IPS-NIHi11 (cell line): ENCODE data around the gene UMOD.
"Not testable (repeated sequence)": the region's sequence is repeated elsewhere in the genome, so short reads cannot be mapped to it uniquely, and the experiment has no call there.

Source experiments
- DNase-seq: peaks from one replicate; pipeline ENCODE4 v3.0.0; 2012; ENCODE audit warnings: mixed read lengths, low spot score

UMOD gene

GRCh38 chr16:20363191-20363590, 10.7 kb upstream of the UMOD start:
- DNase-seq: no peak

DNA sequence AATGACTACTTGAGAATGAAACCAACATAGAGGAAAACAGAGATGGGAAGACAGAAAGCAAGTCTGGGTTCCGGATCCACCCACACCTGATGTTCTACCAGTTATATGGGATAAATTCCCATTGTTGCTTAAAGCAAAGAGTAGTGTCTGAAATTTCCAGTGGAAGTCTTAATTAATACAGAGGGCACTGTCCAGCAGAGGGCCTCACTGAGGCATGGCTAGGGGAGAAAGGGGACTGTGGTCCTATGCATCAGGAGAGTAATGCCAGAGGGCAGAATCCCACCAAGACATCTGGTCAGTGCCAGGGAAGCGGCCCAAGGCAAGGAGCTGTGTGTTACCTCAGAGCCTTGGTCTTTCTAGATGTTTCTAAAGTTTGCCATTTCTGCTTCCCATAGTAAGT, 7.5 kb upstream of the UMOD start:
- DNase-seq: peak; percentile 59

GRCh38 chr16:20355114-20355782, 2.7 kb upstream of the UMOD start:
- DNase-seq: no peak

DNA sequence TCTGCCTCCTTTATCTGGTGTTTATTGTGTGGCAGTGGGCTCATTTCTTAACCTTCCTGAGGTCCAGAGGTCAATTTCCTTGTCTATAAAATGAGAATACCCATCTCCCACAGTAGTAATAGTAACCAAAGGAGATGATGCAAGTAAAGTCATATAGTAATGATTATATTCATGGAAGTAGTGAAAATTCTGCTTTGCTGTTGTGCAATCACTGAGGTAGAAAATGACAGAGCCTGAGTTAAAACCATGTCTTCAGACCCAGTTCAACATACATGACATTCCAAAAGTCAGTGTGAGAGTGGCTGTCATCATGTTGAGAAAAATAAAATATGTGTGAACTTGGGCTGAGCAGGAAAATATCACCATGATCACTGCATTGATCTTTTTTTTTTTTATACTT, 864 bp upstream of the UMOD start:
- no peak for DNase-seq

GRCh38 chr16:20349615-20350014, 2.9 kb downstream of the UMOD start:
- DNase-seq: peak; percentile 26

GRCh38 chr16:20348365-20349185, 3.9 kb downstream of the UMOD start:
- DNase-seq: peak; percentile 82

- DNase-seq: no peak
Observed at GRCh38 chr16:20347666-20348364, 4.7 kb downstream of the UMOD start.

GRCh38 chr16:20344611-20345010, 7.9 kb downstream of the UMOD start:
- no peak for DNase-seq

DNA sequence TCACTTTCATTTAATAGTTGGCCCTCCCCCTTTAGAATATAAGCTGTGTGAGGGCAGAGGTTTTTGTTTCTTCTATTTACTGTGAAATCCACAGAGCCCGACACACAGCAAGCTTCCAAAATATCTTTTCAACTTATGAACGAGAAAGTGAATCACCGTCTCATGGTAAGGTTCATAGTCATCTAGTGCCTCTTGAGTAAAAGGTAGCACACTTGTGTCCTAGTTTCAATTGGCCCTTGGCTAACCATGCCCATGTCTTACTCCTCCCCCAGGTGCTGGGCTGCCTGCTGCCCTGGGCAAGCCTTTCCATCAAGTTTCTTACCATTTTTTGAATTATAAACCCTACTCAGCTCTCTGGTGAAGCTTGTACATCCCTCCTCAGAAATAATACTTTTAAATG, 12.8 kb downstream of the UMOD start:
- DNase-seq: no peak

- DNase-seq: no peak
Observed at GRCh38 chr16:20336955-20337354, 15.6 kb downstream of the UMOD start.

- DNase-seq: no peak
Observed at GRCh38 chr16:20334396-20334795, 18.1 kb downstream of the UMOD start.

GRCh38 chr16:20333120-20333519, 19.4 kb downstream of the UMOD start:
- DNase-seq: no peak

- DNase-seq: no peak
Observed at GRCh38 chr16:20332411-20332810, 20.1 kb downstream of the UMOD start.

DNA sequence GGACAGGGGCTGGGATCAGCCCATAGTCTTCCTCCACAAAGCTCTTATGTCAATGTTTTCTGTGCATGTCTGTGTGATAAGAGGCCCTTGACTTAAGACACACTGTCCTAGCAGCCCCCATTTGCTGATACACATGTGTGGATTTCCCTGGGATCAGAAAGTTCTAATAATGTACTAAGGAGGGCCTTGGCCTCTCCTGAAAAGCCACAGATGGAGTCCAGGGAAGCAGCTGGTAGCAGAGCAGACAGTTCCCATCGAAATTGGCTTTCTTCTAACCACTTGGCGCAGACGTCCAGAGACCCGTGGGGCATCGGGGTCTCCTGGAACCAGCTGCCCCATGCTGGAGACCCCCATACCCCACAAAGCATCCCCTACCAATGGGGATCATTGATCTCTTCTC, 20.9 kb downstream of the UMOD start:
- DNase-seq: no peak

DNA sequence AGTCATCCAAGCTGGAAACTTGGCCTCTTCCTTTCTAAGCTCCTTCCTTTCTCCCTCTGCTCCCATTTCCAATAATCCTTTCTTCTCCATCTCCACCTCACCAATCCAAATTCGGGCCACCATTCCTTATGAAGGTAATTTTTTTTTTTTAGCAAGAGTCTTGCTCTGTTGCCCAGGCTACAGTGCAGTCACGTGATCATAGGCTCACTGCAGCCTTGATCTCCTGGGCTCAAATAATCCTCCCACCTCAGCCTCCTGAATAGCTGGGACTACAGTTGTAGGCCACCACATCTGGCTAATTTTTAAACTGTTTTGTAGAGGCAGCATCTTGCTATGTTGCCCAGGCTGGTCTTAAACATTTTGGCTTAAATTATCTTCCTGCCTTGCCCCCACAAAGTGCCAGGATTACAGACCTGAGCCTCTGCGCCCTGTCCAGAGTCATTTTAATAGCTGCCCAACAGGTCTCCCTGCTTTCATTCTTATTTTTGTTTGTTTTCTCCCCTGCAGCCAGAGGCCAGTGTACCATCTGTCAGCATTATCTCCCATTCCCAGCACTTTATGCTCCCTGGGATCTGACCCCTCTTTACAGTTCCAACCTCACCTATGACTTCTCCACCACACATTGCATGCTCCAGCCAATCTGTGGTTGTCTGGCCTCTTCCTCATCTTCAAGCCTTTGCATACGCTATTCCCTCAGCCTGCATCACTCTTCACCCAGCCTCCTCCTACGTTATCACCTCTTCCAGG, 22.9 kb downstream of the UMOD start:
- DNase-seq: no peak

GRCh38 chr16:20327444-20328041, 25.0 kb downstream of the UMOD start, which contains the start of gene GP2:
Gene GP2, minus strand, starts transcription at chr16:20327513. Its CDS starts 1,082 bp downstream, at chr16:20326431.
- peak; percentile 26 for DNase-seq

DNA sequence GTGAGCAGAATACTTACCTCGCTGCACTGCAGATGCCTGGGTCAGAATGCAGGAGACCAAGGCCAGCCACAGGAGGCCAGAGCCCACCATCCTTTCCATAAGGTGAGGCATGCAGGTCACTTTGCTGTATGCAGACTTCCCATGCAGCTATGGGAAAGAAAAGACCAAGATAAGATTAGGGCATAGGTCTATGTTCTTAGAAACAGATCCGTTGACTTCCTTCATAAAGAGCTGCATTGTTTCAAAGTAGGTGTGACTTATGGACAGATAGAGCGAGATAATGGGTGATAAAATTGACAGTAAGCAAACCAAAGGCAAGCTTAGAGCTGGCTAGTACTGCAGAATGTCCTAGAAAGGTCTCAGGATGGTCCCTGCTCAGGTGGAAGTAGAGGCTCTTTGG, 26.2 kb downstream of the UMOD start:
- DNase-seq: no peak

DNA sequence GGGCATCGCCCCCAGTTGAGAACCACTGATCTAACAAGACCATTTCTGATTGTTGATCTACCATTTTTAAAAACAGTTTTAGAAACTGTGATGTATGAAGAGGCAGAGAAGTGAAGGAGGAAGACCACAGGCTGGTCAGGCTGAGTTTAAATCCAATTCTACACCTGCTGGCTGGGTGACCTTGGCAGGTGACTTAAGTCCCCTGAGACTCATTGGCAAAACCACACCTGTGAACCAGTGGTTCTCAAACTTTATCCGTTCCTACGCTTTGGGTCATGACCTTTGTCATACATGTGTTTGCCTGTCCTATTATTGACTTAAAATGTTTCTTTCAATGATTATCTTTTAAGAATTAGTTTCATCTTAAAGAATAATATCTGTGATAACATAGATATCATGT, 27.5 kb downstream of the UMOD start:
- DNase-seq: no peak

DNA sequence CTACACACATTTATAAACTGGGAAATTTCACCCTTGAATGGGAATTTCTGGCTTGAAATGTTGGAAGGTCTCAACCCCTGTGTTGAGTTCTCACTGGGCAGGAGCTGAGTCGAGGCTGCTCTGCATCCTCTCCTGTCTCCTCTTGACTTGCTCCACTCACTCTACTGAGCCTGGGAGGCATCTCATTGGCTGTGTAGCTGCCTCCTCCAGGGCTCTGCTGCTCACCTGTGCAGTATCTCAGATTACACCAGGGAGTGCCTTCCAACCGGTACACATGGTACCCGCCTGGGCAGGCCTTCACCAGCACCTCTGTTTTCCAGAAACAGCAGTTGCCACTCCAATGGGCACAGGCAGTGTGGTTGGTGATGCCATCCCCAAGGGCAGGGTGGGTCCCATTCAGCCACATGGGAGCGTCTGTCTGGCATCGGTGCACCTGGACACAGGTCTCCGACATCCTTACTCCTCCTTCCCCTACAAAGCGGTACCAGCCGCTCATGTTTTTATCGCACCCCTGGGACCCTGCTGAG, 28.9 kb downstream of the UMOD start:
- DNase-seq: no peak

DNA sequence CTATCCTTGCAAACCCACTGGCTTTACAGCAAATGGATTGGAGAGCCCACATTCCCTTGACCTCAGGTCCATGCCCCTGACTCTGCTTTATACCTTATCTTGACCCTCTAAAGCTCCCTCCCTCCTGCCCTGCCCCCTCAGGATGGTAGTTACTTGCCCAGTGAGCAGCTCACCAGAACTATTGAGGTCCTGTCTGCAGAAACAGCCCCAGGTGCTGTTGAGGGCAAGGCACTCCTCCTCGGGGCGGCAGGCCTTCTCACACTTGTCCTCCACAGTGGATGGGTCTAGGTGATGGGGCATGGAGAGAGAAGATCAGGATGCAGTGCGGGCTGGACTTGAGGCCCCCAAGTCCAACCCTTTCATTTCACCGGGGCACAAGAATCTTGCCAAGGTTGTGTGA, 29.8 kb downstream of the UMOD start:
- no peak for DNase-seq

DNA sequence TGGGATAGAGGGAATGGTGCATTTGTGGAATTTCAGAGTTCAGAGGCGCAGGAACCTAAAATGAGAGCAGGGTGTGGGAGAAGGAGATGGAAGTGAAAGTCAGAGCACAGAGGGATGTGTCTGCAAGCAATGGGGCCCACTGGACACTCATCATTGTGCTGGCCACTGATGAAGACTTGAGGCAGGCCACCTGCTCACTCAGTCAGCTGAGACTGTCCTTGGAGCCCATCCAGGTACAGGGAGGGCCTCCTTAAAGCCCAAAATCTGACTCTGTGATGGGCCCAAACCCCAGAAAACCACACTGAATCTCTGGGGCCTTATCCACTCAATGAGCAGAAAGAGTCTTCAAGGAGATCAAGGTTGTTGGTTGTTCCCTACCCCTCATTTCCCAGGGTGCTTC, 30.8 kb downstream of the UMOD start:
- DNase-seq: no peak

GRCh38 chr16:20321051-20321450, 31.5 kb downstream of the UMOD start:
- DNase-seq: not testable (repeated sequence)
